Measurements from ENCODE around the gene HRH1. TPM values are rescaled to one million over a fixed set of nuclear protein-coding genes. Genes with fewer than 3 reads are reported as not detected.

The HRH1 gene
- total and polyA plus RNA-seq, 10 of the 15 experiments (the other 5 are each of a cell fraction or from before 2014, with no cell fraction given), result not detected

DNA sequence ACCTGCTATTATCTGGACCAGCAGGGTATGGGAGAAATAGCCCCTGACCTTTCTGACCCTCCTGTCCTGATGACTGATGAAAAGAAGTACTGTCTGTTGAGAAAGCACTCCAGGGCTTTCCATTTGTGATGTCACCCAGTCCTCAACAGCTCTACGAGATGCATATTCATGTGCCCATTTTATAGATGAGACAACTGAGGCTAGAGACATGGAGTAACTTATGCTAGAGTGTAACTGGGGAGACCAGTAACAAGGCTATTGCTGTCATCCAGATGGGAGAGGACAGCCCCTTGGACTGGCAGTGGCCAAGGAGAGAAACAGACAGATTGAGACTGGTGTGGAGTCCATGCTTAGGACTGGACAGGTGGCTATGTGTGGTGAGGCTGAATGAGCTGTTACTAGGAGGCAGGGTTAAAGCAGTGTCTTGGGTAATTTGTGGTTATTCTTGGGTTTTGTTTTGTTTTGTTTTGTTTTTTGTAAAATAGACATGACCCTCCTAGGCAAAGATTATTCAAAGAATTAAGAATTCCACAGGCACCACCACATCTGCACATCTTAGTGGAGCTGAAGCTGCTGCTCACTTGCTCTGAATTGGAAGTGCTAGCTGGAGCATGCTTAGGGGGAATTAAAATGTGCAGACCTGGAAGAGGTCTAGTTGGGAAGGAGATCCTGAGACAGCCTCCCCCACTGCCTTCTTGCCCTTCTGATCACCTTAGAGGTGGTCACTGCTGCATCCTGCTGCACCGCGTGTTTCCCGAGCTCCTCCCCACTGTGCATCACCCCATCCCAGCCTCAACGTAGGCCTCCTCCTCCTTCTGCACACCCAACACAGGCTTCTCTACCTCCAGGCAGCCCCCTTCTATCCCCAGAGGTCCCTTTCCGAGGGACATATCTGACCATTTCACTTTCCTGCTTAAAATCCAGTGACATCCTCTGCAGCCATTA lies 8.4 kb downstream of the HRH1 start:
- BruUV-seq (replicated peaks), result no TSS peak

More for the DNA sequence above, 8.4 kb downstream of the HRH1 start:
- POLR2A ChIA-PET, result no interaction called here
- Histone ChIP-seq H3K9ac (ENCODE audit: control insufficient read depth, insufficient read depth, low read length) (no peak overlapping the region), H3K79me2 (ENCODE audit: control insufficient read depth, insufficient read depth, low read length) (no peaks in the 10 kb centered on the region), H3K4me3 (no peak overlapping the region), H3K36me3 (ENCODE audit: control insufficient read depth in 2 of 2, insufficient read depth in 2 of 2, low read length in 1 of 2) (no peaks in the 10 kb centered on the region), H3K27ac (ENCODE audit: control insufficient read depth, insufficient read depth) (no peak overlapping the region), H2AFZ (ENCODE audit: control insufficient read depth, low read depth, low read length) (no peak overlapping the region), H4K20me1 (ENCODE audit: control insufficient read depth, insufficient read depth) (no peaks in the 10 kb centered on the region), H3K27me3 (replicated peaks in 1 of 2; ENCODE audit: control insufficient read depth in 2 of 2, insufficient read depth in 2 of 2, low read length in 1 of 2) (peaks cover 1 to 5% of the 10 kb centered on the region in 2 experiments; a peak in 2 of 4 replicates), H3K9me3 (replicated peaks; ENCODE audit: control insufficient read depth, insufficient read depth, low read length) (no peaks in the 10 kb centered on the region), H3K4me1 (ENCODE audit: control insufficient read depth, insufficient read depth, low read length) (no peaks in the 10 kb centered on the region), H3K4me2 (ENCODE audit: control insufficient read depth, insufficient read depth) (no peak overlapping the region)
- ATAC-seq (no peak), DNase-seq (ENCODE audit: low read depth, low spot score) (no peak), FAIRE-seq (no peak)
- SMC1A ChIA-PET (ENCODE audit: uncharacterized antibody, unreplicated experiment), result no interaction called here
- CTCF ChIA-PET, result no interaction called here
- intact Hi-C loops (cut with micrococcal nuclease; ENCODE audit: unreplicated experiment), result no loop called here
- in situ Hi-C loops (cut with MboI), result no loop called here
- TF ChIP-seq CEBPB (IDR thresholded peaks at IDR 0.05; ENCODE audit: borderline replicate concordance in 1 of 2, low read depth in 2 of 2, low read length in 2 of 2), result no peak
- TF ChIP-seq JUNB (IDR thresholded peaks at IDR 0.05), result no peak
- TF ChIP-seq SUPT20H (IDR thresholded peaks at IDR 0.05; ENCODE audit: borderline replicate concordance, control insufficient read depth, low read depth, low read length), result no peak
- no peak for TF ChIP-seq ATF7 (IDR thresholded peaks at IDR 0.05; ENCODE audit: low read depth)
- TF ChIP-seq ASH2L (IDR thresholded peaks at IDR 0.05; ENCODE audit: borderline replicate concordance, low read depth), result no peak
- TF ChIP-seq NBN (IDR thresholded peaks at IDR 0.05), result no peak
- no peak for TF ChIP-seq BRCA1 (IDR thresholded peaks at IDR 0.05; ENCODE audit: low read depth, low read length)
- TF ChIP-seq MYB (IDR thresholded peaks at IDR 0.05; ENCODE audit: borderline replicate concordance, low read depth, low read length), result no peak
- no peak for TF ChIP-seq SRF (IDR thresholded peaks at IDR 0.05; ENCODE audit: low read depth in 2 of 2, low read length in 2 of 2)
- no peak for TF ChIP-seq POLR2A (IDR thresholded peaks at IDR 0.05; ENCODE audit: low read depth, low read length)
- no peak for TF ChIP-seq BHLHE40 (IDR thresholded peaks at IDR 0.05; ENCODE audit: borderline replicate concordance in 1 of 2, low read depth in 2 of 2, low read length in 1 of 2)
- TF ChIP-seq, protein P1, sequence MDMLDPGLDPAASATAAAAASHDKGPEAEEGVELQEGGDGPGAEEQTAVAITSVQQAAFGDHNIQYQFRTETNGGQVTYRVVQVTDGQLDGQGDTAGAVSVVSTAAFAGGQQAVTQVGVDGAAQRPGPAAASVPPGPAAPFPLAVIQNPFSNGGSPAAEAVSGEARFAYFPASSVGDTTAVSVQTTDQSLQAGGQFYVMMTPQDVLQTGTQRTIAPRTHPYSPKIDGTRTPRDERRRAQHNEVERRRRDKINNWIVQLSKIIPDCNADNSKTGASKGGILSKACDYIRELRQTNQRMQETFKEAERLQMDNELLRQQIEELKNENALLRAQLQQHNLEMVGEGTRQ (IDR thresholded peaks at IDR 0.05; ENCODE audit: borderline replicate concordance, low read depth, low read length), result no peak
- RAD21 ChIA-PET (ENCODE audit: unreplicated experiment), result no interaction called here
- 41% methylated on average over 6 of the region's 6 CpGs for WGBS (ENCODE audit: insufficient coverage, insufficient replicate concordance, low lambda C conversion rate, missing lambda C conversion rate)
